Measurements from ENCODE around the gene SLCO3A1.
A peak's percentile ranks its signal among the peaks of the same experiment; 100 is the strongest.

The SLCO3A1 gene

DNA sequence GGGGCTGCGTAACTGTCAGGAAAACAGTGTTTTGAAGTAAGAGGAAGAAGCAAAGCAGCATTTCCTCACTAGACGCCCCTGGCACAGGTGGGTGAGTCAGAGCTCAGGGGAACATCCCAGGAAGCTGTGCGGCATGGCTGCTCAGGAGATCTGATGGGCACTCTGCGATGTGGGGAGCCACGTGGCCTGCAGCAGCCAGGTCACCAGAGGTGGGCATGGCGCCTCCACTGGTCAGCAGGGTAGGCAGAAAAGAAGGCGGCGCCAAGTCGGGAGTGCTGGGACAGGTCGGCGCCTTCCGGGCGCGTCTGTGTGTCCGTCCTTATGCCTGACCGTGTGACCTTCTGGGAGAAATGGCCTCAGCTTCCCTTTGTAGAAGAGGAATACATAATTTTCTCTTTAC lies 290.3 kb downstream of the SLCO3A1 start:
- no peak for DNase-seq

DNA sequence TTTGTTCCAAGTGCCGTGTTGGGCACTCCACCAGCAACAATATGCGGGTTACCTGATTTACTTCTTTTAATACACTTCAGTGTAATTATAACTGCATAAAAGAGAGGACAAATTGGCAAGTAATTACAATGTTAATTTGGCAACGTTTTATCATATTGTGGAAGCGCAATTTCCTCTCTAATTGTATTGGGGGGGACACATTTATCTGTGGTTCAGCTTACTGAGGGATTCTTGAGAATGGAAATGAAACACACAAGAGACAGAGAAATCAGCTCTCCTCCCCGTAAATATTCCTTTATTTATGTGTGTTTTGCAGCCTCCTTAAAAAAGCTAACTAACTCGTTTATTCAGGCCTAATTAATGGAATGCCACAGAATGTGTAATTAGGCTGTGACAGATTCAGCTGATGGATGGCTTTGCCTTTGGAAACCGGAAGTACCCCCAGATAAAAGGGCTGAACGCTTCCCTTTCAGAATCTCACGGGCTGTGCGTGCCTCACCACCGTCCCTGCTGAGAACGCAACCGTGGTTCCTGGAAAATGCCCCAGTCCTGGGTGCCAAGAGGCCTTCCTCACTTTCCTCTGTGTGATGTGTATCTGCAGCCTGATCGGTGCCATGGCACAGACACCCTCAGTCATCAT lies 293.1 kb downstream of the SLCO3A1 start:
- DNase-seq, result no peak

DNA sequence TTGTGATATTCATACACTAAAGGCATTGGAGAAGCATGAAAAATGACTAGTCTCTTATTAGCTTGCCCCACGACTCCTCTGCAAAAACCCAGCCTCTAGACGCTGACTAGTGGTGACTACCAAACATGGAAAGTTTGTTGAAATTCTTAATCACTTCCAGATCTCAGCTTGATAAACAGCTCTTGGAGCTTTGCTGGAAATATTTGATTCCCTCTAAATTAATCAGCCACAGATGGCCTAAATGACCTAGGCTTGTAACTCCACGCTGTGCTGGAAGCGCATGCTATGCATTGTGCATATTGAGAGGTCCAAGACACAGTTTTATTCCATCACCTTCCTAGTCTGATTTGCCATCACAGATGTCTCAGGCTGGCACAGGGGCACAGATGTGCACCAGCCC lies 295.5 kb downstream of the SLCO3A1 start:
- no peak for DNase-seq

- no peak for DNase-seq
These were observed 296.0 kb downstream of the SLCO3A1 start for GRCh38 chr15:92149465-92149864.

DNA sequence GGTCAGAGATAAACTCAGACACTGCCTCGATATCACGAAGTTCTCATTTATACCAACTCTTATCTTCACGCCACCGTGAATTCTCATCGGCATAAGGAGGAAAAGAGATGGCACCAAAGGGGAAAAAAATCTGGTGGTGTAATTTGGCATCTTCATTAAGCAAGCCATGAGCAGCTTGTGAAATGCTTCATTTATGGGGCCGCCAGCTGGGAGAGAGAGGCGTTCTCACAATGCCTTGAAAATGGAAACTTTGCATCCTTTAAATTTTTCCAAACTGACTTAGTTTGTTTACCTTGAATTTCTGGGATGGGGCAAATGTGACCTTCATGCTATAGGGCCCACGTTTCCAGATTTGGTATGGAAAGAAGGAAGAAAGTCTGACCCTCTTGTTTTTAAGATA lies 297.7 kb downstream of the SLCO3A1 start:
- DNase-seq, result no peak

DNA sequence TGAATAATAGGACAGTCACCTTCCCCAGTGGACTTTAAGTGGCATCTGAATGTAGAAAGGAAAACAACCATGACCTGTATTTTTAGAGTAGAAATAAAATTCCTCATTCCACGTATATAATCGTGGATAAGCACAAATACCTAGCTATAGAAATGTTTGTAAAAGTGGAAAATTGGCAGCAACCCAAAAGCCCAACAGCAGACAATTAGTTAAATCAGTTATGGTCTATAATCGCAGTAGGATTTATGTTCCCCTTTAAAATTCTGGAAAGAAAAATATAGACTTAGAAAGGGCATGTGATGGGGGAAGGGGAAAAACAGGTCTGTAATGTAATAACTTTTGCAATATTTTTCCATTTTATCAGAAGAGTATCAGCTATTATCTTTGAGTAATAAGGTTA lies 298.2 kb downstream of the SLCO3A1 start:
- no peak for DNase-seq

GRCh38 chr15:92152983-92153382 lies 299.5 kb downstream of the SLCO3A1 start:
- DNase-seq, result no peak

GRCh38 chr15:92153620-92154019 lies 300.1 kb downstream of the SLCO3A1 start:
- DNase-seq, result no peak

- no peak for DNase-seq
These were observed 302.4 kb downstream of the SLCO3A1 start for GRCh38 chr15:92155934-92156333.

- DNase-seq, result no peak
These were observed 304.3 kb downstream of the SLCO3A1 start for GRCh38 chr15:92157666-92158298.

DNA sequence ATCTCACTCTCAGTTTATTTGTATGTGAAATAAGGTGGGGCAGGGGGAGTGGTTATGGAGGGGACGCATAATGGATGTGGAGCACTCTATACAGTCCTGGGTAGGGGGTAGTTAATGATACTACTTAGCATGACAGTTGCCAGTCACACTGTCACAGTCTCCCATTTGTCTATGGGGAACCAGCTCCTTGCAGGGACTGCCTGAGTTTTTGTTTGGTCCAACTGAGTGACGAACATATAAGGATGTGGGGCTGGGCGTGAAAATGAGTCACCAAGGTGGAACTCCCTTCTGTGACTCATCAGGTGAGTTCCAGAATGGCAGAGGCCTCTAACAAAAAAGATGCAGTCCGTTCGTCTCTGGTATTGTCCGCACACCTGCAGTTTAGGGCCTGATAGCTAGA lies 304.9 kb downstream of the SLCO3A1 start:
- peak; percentile 37 for DNase-seq

DNA sequence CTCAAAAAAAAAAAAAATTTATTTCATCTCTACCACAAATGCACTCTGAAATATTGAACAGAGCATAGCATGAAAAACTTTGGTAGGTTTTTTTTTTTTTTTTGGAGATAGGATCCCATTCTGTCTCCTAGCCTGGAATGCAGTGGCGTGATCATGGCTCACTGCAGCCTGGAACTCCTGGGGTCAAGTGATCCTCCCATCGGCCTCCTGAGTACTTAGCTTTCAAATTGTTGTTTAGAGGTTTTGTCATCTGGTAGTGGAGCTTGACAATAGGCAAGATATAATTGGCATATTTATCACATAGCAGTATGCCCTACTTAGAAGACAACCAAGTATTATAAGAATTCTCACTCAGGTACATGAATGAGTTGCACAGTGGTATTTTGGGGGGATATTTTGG lies 306.0 kb downstream of the SLCO3A1 start:
- no peak for DNase-seq

DNA sequence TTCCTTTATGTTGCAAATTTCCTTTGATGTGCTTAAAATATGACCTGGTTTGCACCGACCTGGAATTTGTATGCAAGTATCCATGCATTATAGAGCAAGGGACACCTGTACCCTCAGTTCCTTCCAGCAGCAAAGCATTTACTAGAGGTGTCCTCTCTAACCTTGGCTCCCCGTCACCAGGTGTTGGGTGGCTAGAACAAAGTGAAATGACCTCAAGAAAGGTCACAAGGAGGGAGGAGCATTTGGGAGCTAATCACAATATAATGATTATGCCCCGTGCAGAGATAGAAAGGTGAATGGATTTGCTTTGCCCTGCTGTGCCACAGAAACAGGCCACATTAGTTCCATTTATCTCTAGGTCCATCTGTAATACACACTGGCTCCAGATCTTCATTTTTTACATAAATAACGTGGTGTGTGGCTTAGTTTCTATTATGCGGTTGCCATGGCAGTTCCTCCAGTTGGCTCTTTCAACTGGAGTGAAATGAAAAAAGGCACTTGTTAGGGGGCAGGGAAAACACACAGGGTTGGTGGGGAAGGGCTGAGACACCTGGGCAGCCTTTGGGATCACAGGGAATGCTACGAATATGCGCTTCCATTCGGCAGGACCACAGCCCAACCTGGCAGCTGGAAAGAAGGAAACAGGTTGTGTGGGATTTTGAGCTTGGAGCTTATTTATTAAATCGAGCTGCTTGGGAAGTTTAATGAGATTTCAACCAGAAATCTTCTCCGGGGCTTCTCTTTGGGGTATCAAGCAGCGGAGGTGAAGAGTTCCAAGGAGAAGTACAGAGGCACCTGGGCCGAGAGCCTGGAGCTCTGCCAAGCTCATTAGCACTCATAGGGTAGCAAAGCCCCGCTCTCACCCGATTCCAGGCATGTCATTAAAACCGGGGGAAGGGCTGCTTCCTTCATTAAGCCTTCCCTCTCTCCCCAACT lies 306.7 kb downstream of the SLCO3A1 start:
- DNase-seq, result no peak

- no peak for DNase-seq
These were observed 307.6 kb downstream of the SLCO3A1 start for GRCh38 chr15:92161039-92161670.

- no peak for DNase-seq
These were observed 309.1 kb downstream of the SLCO3A1 start for GRCh38 chr15:92162657-92163056.

GRCh38 chr15:92163641-92164040 lies 310.1 kb downstream of the SLCO3A1 start:
- no peak for DNase-seq

DNA sequence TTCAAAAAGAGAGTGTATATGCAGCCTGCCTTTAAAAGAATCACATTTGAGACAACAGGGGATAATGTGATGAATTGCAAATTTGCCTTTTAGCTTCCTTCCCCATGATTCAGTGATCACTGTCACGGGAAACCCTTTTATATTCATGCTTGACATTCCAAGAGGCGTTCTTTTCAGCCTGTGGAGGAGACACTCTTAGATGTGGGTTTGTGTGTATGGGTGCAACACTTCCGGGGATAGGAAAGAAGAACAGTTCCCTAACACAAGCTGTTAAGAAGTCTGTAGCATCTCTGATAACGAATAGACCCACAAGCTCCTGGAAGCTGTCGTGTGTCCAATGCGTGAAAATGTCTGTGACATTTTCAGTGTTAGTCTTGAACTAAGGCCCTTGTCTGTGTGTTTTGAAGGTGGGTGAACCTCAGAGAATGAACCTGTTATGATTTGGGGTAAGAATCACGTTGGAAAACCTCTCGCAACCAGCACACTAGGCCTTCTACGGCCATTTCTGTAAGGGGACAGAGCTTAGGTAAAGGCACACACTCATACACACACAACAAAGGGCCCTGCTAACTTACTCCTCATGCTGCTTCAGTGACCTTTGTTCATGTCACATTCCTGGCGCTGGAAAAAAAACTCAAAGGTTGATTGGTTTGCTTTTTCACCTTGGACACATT lies 311.0 kb downstream of the SLCO3A1 start:
- DNase-seq, result no peak

DNA sequence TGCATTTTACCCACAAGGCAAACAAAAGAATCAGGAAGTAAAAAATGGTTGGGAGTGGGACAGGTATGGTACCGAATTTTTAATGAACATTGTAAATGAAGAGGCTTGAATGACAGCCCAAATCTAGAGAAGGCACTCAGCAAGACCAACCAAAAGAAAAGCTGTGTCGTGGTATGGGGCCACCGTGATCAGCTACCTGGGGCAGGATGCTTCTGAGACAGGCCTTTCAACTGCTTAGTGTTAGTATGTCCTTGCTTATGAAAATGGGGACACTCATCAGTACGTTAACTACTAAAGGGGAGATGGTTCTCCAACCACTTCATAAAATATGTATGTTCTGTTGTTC lies 311.5 kb downstream of the SLCO3A1 start:
- no peak for DNase-seq

DNA sequence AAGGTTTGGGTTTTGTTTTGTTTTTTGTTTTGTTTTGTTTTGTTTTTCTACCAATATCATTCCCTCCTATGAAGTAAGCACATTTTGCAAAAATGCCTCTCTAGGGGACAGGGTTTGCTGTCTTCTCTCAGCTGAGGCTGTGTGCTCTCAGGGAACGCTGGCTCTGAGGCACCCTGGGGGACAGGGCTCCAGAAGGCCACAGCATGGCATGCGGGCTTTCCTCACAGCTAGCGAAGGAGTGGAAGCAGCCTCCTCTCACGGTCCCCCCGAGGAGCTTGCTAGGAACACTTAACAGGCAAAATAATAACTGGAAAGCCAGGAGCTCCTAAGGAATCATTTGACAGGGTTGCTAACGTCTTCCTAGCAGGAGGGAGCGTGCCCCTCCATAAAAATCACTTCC lies 312.5 kb downstream of the SLCO3A1 start:
- DNase-seq, result no peak

DNA sequence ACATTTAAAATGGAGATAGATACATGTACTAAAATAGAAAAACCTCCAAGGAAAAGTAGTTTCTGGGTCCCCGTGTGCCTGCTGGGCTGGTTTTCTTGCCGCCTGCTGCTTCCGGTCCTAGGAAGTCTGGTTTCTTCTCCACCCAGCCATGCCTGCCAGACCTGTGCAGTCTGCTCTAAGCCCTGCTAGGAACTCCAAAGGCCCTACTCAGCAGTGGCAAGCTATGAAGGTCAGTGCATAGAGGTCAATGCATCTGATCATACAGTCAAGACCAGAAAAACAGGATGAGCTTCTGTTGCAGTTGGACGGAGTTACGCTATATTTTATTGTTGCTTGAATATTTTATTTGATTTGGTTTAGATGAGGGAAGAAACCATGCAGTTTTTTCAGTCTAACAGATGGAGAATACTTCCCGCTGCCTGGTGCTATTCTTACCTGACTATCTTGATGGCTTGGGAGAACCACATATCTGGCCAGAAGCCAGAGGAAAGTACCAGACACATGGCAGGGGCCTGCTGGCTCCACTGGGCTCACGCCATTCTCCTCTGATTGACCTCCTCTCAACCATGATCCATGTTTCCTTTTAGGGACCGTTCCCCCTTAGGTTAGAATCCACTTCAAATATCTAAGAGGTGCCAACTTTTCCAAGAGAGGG lies 313.4 kb downstream of the SLCO3A1 start:
- no peak for DNase-seq

DNA sequence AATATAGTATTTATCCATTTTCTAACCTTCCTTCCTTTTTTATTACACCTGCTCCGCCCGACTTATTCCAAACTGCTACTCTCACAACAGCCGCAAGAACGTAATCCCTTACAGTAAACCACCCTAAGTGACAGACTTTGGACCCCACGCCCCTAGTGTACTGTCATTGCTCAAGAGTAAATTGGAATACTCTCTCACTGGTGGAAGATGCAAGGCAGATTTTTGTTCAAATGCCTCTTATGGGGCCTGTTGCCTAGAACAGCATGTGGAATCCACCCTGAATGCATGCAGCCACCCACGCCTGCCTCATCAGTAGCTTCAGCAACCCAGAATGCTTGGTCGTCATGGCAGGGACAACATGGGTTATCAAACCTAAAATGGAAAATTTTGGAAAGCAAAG lies 313.9 kb downstream of the SLCO3A1 start:
- DNase-seq, result no peak

GRCh38 chr15:92168066-92168683 lies 314.7 kb downstream of the SLCO3A1 start:
- DNase-seq, result no peak
